Retinal pigment epithelial cell (primary cell): ENCODE results near the gene LARP4B.
A peak's percentile ranks its signal among the peaks of the same experiment; 100 is the strongest.

Experiments used
- DNase-seq: peaks from one replicate; pipeline ENCODE4 v3.0.0-alpha.2; 2010; ENCODE audit warnings: low read depth
- H3K4me3 ChIP-seq: 2 replicates; pipeline ENCODE4 v1.5.1; 2011; ENCODE audit warnings: mild to moderate bottlenecking, low read length, control low read depth, moderate library complexity
- TF ChIP-seq, protein P1 (sequence below): conservative IDR thresholded peaks from 2 replicates; pipeline ENCODE4 v1.5.1; 2011; ENCODE audit warnings: low read depth, low read length, control low read depth, inconsistent platforms

LARP4B gene

DNA sequence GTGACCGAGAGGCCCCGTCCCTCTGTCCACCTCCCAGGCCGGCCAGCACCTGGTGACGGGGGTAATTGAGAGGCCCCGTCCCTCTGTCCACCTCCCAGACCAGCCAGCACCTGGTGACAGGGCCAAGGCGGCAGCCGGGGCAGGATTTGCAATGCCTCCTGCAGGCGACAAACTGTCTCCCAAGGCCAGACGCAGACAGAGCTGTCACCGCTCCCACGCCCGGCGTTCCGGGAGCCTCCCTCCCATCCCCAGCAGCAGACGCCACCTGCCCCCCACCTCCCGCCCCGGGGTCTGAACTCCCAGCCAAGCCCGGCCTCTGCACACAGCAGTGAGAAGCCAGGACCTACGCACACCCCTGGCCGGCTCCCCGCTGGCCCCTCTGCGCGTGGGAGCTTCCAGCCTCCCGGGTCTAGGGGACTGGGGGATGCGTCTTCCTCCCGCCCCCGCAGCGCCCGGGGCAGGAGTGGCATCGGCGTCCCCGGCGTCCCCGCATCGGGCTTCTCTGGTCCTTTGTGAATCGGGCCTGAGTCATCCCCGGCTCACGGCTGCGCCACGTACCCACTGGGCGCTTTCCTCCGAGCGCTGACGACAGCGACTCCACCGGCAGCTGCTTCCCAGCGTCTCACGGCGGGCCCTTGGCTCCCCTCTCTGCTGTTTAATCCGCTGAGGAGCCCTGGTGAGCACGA is 147.0 kb downstream of the LARP4B start:
- peak; percentile 60 for DNase-seq
- TF ChIP-seq, protein P1, sequence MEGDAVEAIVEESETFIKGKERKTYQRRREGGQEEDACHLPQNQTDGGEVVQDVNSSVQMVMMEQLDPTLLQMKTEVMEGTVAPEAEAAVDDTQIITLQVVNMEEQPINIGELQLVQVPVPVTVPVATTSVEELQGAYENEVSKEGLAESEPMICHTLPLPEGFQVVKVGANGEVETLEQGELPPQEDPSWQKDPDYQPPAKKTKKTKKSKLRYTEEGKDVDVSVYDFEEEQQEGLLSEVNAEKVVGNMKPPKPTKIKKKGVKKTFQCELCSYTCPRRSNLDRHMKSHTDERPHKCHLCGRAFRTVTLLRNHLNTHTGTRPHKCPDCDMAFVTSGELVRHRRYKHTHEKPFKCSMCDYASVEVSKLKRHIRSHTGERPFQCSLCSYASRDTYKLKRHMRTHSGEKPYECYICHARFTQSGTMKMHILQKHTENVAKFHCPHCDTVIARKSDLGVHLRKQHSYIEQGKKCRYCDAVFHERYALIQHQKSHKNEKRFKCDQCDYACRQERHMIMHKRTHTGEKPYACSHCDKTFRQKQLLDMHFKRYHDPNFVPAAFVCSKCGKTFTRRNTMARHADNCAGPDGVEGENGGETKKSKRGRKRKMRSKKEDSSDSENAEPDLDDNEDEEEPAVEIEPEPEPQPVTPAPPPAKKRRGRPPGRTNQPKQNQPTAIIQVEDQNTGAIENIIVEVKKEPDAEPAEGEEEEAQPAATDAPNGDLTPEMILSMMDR, result peak; percentile 36
- H3K4me3 ChIP-seq, result peak overlapping the region; percentile 39

DNA sequence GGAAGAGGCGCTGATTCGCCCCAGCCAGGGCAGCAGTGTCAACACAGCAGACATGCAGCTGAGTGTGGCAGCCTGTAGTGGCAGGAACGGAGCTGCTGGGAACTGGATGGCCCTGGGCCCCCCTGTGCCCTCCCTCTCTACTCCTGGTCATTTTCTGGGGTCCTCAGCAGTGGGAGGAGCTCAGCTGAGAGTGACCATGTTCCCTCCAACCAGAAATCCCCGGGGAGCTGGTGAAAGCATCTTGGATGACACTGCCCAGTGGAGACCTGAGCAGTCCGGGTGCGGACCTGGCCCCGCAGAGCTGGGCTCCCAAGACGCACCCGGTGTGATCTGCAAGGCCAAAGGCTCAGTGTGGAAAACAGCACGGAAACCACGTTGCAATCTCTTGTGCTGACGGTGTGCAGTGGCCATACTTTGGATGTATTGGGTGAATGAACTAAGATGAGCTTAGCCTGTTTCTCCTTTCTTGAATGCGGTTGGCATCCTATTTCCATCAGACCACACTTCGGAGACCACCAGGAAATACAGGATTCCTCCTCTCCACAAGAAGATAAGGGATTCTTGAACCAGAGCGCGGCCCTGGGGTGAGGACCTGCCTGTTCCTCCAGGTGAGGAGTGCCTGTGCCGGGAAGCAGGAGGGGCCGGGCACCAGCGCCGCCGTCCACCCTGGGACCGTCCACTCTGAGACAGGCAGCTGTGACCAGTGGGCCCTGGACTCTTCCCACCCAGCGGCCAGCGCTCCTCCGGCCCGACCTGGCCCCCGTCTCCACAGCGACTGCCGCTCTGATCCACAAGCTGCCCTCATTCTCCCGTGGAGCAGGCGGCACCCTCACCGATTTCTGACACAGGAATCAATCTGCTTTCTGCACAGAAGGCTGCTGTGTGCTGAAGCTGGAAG is 148.5 kb downstream of the LARP4B start:
- TF ChIP-seq, protein P1, result no peak
- no peak overlapping the region for H3K4me3 ChIP-seq
- no peak for DNase-seq

DNA sequence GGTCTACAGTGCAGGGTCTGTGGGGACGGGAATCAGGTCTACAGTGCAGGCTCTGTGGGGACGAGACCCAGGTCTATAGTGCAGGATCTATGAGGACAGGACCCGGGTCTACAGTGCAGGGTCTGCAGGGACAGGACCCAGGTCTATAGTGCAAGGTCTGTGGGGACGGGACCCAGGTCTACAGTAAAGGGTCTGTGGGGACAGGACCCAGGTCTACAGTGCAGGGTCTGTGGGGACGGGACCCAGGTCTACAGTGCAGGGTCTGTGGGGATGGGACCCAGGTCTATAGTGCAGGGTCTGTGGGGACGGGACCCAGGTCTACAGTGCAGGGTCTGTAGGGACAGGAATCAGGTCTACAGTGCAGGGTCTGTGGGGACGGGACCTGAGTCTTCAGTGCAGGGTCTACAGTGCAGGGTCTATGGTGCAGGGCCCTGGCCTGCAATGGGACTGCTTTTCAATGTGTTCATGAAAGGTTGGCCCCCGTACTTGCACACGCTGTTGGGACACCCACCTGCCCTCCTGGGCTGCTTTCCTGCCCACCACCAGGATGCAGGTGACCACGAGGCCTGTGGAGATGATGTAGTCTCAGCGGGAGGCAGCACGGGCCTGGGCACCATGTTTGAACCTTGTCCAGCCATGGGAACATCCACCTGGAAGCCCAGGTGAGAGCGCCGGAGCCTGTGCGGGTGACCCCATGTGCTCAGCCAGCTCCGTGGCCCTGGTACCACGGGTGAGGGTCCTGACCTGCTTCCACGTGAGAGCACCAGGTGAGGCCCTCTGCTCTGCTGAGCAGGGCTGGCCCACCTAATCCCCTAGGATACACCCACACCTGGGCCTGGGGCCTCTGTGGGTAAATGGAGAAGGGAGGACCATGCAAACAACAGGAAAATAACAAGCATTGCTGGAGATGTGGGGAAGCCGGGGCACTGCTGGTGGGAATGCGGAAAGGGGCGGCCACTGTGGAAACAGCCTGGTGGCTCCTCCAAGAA is 150.7 kb downstream of the LARP4B start:
- TF ChIP-seq, protein P1, result no peak
- no peak overlapping the region for H3K4me3 ChIP-seq
- DNase-seq, result no peak

DNA sequence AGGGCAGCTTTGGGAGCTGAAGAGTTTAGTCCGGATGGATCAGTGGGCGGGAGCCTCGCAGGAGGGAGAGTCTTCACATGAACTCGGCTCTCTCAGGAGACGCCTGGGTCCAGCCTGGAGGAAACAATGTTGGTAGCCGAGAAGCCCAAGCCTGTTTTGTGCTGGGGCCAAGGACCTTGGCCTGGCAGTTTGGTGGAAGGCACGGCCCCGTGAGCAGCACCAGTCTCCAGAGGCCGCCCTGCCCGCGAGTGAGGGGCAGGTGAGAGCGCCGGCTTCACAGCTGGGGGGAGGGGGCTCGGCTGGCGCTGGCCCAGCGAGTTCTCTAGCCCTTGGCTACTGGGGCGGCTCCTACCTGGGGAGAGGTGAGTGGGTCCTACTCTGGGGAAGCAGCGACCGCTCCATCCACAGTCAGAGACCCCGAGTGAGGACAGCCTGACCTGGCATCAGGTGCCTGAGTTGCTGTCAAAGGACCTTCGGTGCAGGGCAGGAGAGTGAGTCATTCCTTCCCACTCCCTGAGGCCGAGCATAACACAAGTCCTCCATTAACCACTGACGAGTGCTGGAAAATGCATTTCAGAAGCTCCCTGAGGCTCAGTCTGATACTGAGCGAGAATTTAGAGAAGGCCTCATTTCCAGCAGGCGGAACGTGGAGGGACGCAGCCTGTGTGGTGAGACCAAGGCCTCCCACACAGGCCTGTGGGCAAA is 152.7 kb downstream of the LARP4B start:
- no peak overlapping the region for H3K4me3 ChIP-seq
- DNase-seq, result no peak

DNA sequence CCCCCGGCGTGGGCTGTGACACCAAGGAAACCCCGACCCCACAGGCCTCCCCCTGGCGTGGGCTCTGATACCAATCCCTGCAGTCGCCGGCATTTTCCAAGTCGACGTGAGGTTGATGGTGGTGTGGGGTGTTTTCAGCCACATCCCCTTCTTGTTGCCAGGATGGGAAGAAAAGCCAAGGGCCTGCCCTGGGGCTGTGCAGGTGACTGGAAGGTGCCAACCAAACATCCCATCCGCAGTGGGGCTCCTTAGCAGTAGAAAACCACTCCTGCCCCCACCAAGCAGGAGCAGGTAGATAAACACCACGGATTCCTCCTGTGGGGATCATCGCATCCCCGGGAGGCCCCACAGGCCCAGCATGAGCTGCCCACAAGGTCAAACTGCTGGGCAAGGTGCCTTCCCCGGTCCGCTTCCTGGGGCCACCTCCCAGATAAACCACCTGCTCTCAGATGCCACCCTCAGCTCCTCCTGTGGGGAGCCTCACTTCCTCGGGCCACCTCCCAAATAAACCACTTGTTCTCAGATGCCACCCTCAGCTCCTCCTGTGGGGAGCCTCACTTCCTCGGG is 153.5 kb downstream of the LARP4B start:
- TF ChIP-seq, protein P1, result no peak
- DNase-seq, result no peak
- no peak overlapping the region for H3K4me3 ChIP-seq

More for the DNA sequence above, 152.7 kb downstream of the LARP4B start:
- TF ChIP-seq, protein P1, result no peak

DNA sequence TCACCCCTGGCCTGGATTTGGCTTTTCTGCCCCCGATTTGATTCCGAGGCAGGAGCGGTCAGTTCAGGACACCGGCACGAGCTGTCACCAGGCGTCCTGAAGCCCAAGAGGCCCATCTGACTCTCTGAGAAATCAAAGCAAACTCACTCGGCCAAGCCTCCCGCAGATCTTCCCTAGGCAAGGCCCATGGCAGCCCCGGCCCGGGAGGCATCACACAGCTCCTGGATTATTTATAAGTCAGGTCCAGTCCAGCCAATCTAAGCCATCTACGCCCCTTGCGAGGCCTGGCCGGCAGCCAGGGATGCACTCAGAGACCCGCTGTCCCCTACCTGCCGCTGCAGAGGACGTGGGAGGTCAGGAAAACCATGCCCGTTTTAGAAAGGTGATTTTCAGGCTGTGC is 154.7 kb downstream of the LARP4B start:
- DNase-seq, result no peak
- no peak overlapping the region for H3K4me3 ChIP-seq
- TF ChIP-seq, protein P1, result no peak
